ENCODE data around the gene HOGA1.

DNA sequence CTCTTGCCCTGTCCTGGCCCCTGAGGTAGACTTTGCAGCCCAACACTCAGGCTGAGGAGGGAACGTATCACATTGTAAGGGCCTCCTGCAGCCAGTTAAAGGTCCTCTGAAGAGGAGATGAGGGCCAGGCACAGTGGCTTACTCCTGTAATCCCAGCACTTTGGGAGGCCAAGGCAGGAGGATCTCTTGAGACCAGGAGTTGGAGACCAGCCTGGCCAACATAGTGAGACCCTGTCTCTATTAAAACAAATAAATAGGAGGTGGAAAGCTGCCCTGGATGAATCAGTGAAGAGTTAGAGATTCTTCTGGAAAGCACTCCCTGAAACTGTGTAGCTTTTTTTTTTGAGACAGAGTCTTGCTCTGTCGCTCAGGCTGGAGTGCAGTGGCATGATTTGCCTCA lies 3.0 kb downstream of the HOGA1 start:
- TF ChIP-seq, protein P1, sequence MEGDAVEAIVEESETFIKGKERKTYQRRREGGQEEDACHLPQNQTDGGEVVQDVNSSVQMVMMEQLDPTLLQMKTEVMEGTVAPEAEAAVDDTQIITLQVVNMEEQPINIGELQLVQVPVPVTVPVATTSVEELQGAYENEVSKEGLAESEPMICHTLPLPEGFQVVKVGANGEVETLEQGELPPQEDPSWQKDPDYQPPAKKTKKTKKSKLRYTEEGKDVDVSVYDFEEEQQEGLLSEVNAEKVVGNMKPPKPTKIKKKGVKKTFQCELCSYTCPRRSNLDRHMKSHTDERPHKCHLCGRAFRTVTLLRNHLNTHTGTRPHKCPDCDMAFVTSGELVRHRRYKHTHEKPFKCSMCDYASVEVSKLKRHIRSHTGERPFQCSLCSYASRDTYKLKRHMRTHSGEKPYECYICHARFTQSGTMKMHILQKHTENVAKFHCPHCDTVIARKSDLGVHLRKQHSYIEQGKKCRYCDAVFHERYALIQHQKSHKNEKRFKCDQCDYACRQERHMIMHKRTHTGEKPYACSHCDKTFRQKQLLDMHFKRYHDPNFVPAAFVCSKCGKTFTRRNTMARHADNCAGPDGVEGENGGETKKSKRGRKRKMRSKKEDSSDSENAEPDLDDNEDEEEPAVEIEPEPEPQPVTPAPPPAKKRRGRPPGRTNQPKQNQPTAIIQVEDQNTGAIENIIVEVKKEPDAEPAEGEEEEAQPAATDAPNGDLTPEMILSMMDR (conservative IDR thresholded peaks at IDR 0.05; ENCODE audit: low read depth, low read length), result no peak
- no peak for TF ChIP-seq EZH2 (IDR thresholded peaks at IDR 0.05; ENCODE audit: borderline replicate concordance, low read depth, low read length, poor library complexity, severe bottlenecking)

All from A673 (cell line).